IMR-90 (cell line): ENCODE data around the gene TBC1D16. TPM values are rescaled to one million over a fixed set of nuclear protein-coding genes. Genes with fewer than 3 reads are reported as not detected.

Experiments used
- ATAC-seq: fragments of 200-7000 bp; cut with Tn5 transposase; 2 replicates; pipeline ENCODE4 v1.9.1; 2020; ENCODE audit warnings: low read depth, mild to moderate bottlenecking, moderate library complexity
- BruUV-seq: library from RNA; stranded (reverse); fragments of 400-500 nt; replicated peaks from 2 replicates; lab custom pipeline; 2021; lab: Mats Ljungman, UMichigan
- CTCF ChIA-PET: fragments of 300-600 bp; formaldehyde crosslinking; extraction: SDS; loops from one replicate; lab custom pipeline; 2021; ENCODE audit warnings: antibody characterized with exemption; lab: Yijun Ruan, JAX
- POLR2A ChIA-PET: fragments of 300-600 bp; sonication (Branson Sonifier 250); formaldehyde crosslinking; loops from one replicate; lab custom pipeline; 2022; ENCODE audit warnings: antibody characterized with exemption; ENCODE audit not compliant: unreplicated experiment; lab: Charles Lee
- DNase-seq: peaks from one replicate; pipeline ENCODE4 v3.0.0; 2013
- H2AFZ ChIP-seq: replicated peaks from 2 replicates; pipeline ENCODE3; 2013; ENCODE audit warnings: low read length, mild to moderate bottlenecking; ENCODE audit not compliant: poor library complexity
- H2AK5ac ChIP-seq: 2 replicates; pipeline ENCODE4 v1.6.1; 2013; ENCODE audit warnings: low read depth, low read length, inconsistent platforms
- H2AK9ac ChIP-seq: replicated peaks from 2 replicates; pipeline ENCODE3; 2013; ENCODE audit warnings: mild to moderate bottlenecking, low read depth, low read length, moderate library complexity; ENCODE audit not compliant: poor library complexity
- H2BK120ac ChIP-seq: 2 replicates; pipeline ENCODE4 v1.6.1; 2013; ENCODE audit warnings: low read depth, low read length, inconsistent platforms
- H2BK15ac ChIP-seq: 3 replicates; pipeline ENCODE4 v1.6.1; 2013; ENCODE audit warnings: low read depth, low read length, inconsistent platforms
- H2BK20ac ChIP-seq: 2 replicates; pipeline ENCODE4 v1.6.1; 2013; ENCODE audit warnings: low read depth, mild to moderate bottlenecking, inconsistent platforms, low read length, moderate library complexity
- H2BK5ac ChIP-seq: 2 replicates; pipeline ENCODE4 v1.6.1; 2013; ENCODE audit warnings: mild to moderate bottlenecking, low read depth, low read length, inconsistent platforms; ENCODE audit not compliant: poor library complexity, severe bottlenecking
- H3K14ac ChIP-seq: replicated peaks from 2 replicates; pipeline ENCODE4 v1.6.1; 2013; ENCODE audit warnings: low read depth, low read length, inconsistent platforms
- H3K18ac ChIP-seq: 2 replicates; pipeline ENCODE4 v1.6.1; 2013; ENCODE audit warnings: low read depth, low read length, control low read depth
- H3K23ac ChIP-seq: 2 replicates; pipeline ENCODE4 v1.6.1; 2013; ENCODE audit warnings: low read depth, low read length, inconsistent platforms
- H3K27ac ChIP-seq: 2 replicates; pipeline ENCODE4 v1.5.1; 2013; ENCODE audit warnings: mild to moderate bottlenecking, control low read depth, low read length; ENCODE audit not compliant: insufficient read depth
- H3K27me3 ChIP-seq: 2 replicates; pipeline ENCODE4 v1.6.1; 2013; ENCODE audit warnings: low read length; ENCODE audit not compliant: control insufficient read depth, insufficient read depth
- H3K36me3 ChIP-seq: 2 replicates; pipeline ENCODE4 v1.6.1; 2013; ENCODE audit warnings: low read length, mixed read lengths; ENCODE audit not compliant: control insufficient read depth, insufficient read depth
- H3K4ac ChIP-seq: 2 replicates; pipeline ENCODE4 v1.6.1; 2013; ENCODE audit warnings: low read depth, low read length, inconsistent platforms
- H3K4me1 ChIP-seq: 2 replicates; pipeline ENCODE4 v1.6.1; 2013; ENCODE audit warnings: low read length, mixed read lengths; ENCODE audit not compliant: control insufficient read depth, insufficient read depth
- H3K4me2 ChIP-seq: 2 replicates; pipeline ENCODE4 v1.6.1; 2013; ENCODE audit warnings: low read depth, mild to moderate bottlenecking, control low read depth, low read length, moderate library complexity
- H3K4me3 ChIP-seq: 2 replicates; pipeline ENCODE4 v1.5.1; 2013; ENCODE audit warnings: low read depth, mild to moderate bottlenecking, control low read depth, low read length, moderate library complexity; ENCODE audit not compliant: insufficient read depth
- H3K56ac ChIP-seq: 2 replicates; pipeline ENCODE4 v1.6.1; 2013; ENCODE audit warnings: low read length, inconsistent platforms; ENCODE audit not compliant: insufficient read depth; ENCODE audit errors: extremely low read depth
- H3K79me1 ChIP-seq, 2 experiments: 2 replicates each; pipeline ENCODE4 v1.6.1; 2013; ENCODE audit warnings: low read length in 2 of 2, inconsistent platforms in 1 of 2, low read depth in 1 of 2
- H3K9ac ChIP-seq: 2 replicates; pipeline ENCODE4 v1.6.1; 2013; ENCODE audit warnings: low read depth, low read length, control low read depth
- H3K9me1 ChIP-seq: 2 replicates; pipeline ENCODE4 v1.6.1; 2013; ENCODE audit warnings: low read length, inconsistent platforms; ENCODE audit not compliant: insufficient read depth
- H3K9me3 ChIP-seq: 2 replicates; pipeline ENCODE4 v1.6.1; 2013; ENCODE audit warnings: low read length; ENCODE audit not compliant: control insufficient read depth, insufficient read depth
- H4K20me1 ChIP-seq: 2 replicates; pipeline ENCODE4 v1.6.1; 2013; ENCODE audit warnings: low read length, inconsistent platforms; ENCODE audit not compliant: insufficient read depth
- H4K5ac ChIP-seq: 2 replicates; pipeline ENCODE4 v1.6.1; 2013; ENCODE audit warnings: mild to moderate bottlenecking, low read depth, low read length, control low read depth
- H4K8ac ChIP-seq, 2 experiments: 2 replicates each; pipeline ENCODE4 v1.6.1; 2013; ENCODE audit warnings: low read depth in 2 of 2, low read length in 2 of 2, control low read depth in 1 of 2, inconsistent platforms in 1 of 2
- H4K91ac ChIP-seq: 2 replicates; pipeline ENCODE4 v1.6.1; 2013; ENCODE audit warnings: low read depth, low read length, inconsistent platforms; ENCODE audit not compliant: insufficient read depth
- BHLHE40 ChIP-seq: fragments of 150-350 bp; IDR thresholded peaks from 2 replicates; pipeline ENCODE4 v1.6.1; 2016; ENCODE audit warnings: mild to moderate bottlenecking, low read depth, low read length
- CEBPB ChIP-seq: IDR thresholded peaks from 2 replicates; pipeline ENCODE4 v1.6.1; 2012; ENCODE audit warnings: low read depth, low read length, improper control_type of control experiment
- CHD1 ChIP-seq: IDR thresholded peaks from 2 replicates; pipeline ENCODE4 v1.6.1; 2012; ENCODE audit warnings: low read depth, low read length, improper control_type of control experiment
- CTCF ChIP-seq: conservative IDR thresholded peaks from 2 replicates; pipeline ENCODE4 v1.5.1; 2012; ENCODE audit warnings: mild to moderate bottlenecking, low read depth, low read length, improper control_type of control experiment
- ELK1 ChIP-seq: fragments of 150-350 bp; IDR thresholded peaks from 2 replicates; pipeline ENCODE4 v1.6.1; 2016; ENCODE audit warnings: low read depth, mild to moderate bottlenecking, low read length, moderate library complexity, borderline replicate concordance
- FOS ChIP-seq: fragments of 150-350 bp; IDR thresholded peaks from 2 replicates; pipeline ENCODE4 v1.6.1; 2016; ENCODE audit warnings: low read depth, low read length
- MAFK ChIP-seq: IDR thresholded peaks from 2 replicates; pipeline ENCODE4 v1.6.1; 2012; ENCODE audit warnings: low read depth, low read length, improper control_type of control experiment
- MAZ ChIP-seq: IDR thresholded peaks from 2 replicates; pipeline ENCODE4 v1.6.1; 2012; ENCODE audit warnings: low read depth, mild to moderate bottlenecking, low read length, improper control_type of control experiment, moderate library complexity, borderline replicate concordance
- MXI1 ChIP-seq: IDR thresholded peaks from 2 replicates; pipeline ENCODE4 v1.6.1; 2012; ENCODE audit warnings: low read depth, mild to moderate bottlenecking, low read length, moderate library complexity, borderline replicate concordance
- NFE2L2 ChIP-seq: fragments of 150-350 bp; IDR thresholded peaks from 2 replicates; pipeline ENCODE4 v1.6.1; 2016; ENCODE audit warnings: low read depth, mild to moderate bottlenecking, low read length
- POLR2A ChIP-seq: IDR thresholded peaks from 2 replicates; pipeline ENCODE4 v1.6.1; 2012; ENCODE audit warnings: mild to moderate bottlenecking, low read depth, low read length
- RAD21 ChIP-seq: IDR thresholded peaks from 2 replicates; pipeline ENCODE4 v1.6.1; 2012; ENCODE audit warnings: low read length, improper control_type of control experiment
- RCOR1 ChIP-seq: IDR thresholded peaks from 2 replicates; pipeline ENCODE4 v1.6.1; 2012; ENCODE audit warnings: mild to moderate bottlenecking, low read length, improper control_type of control experiment; ENCODE audit not compliant: insufficient replicate concordance
- SMC3 ChIP-seq: fragments of 150-350 bp; IDR thresholded peaks from 2 replicates; pipeline ENCODE4 v1.6.1; 2016; ENCODE audit warnings: low read depth, mild to moderate bottlenecking, antibody characterized with exemption, low read length, moderate library complexity
- USF2 ChIP-seq: fragments of 150-350 bp; IDR thresholded peaks from 2 replicates; pipeline ENCODE4 v1.6.1; 2017; ENCODE audit warnings: mild to moderate bottlenecking, antibody characterized with exemption, low read length, low read depth
- WGBS, 2 experiments: methylation state at CpG; one replicate each; pipeline versions ENCODE4 v1.1.5 to v1.1.7; 2013; ENCODE audit warnings: missing lambda C conversion rate in 2 of 2; ENCODE audit not compliant: insufficient read length in 1 of 2; ENCODE audit errors: extremely low coverage in 2 of 2; 5-methylcytosine and 5-hydroxymethylcytosine counted together
- dilution Hi-C: fragments of 300-500 bp; cut with HindIII; formaldehyde crosslinking; loops from one replicate; pipeline ENCODE4 v1.14.3; 2018; ENCODE audit warnings: low sequenced_read_pairs; ENCODE audit not compliant: unreplicated experiment
- in situ Hi-C: fragments of 300-500 bp; cut with MboI; formaldehyde crosslinking; loops from 3 replicates; pipeline ENCODE4 v1.14.3; 2019; ENCODE audit warnings: low sequenced_read_pairs, inconsistent platforms, mixed read lengths
- intact Hi-C: fragments of 100-400 bp; cut with micrococcal nuclease; formaldehyde crosslinking; loops from 2 replicates; pipeline ENCODE4 v1.10.0; 2022
- polyA plus RNA-seq, 3 experiments: library from polyadenylated mRNA; depleted of rRNA; stranded (reverse); fragments of >200 nt; gene quantifications; 2 replicates each; pipeline ENCODE4 v1.2.3, GENCODE V29; 2012; ENCODE audit warnings: low replicate concordance in 1 of 3
- total RNA-seq: library from RNA; depleted of rRNA; stranded (reverse); fragments of >200 nt; gene quantifications from 2 replicates; pipeline ENCODE4 v1.2.3, GENCODE V29; 2012

Gene TBC1D16
- total and polyA plus RNA-seq, 2 of the 4 experiments (the other 2 are of a cell fraction) = 10.1 to 16.7 TPM

GRCh38 chr17:80032614-80033171, 3.0 kb downstream of the TBC1D16 start:
- BruUV-seq = no TSS peak
- Histone ChIP-seq H3K4me1 (peaks cover 16% of the 10 kb centered on the region), H3K4ac (no peak overlapping the region), H3K18ac (no peak overlapping the region), H3K9me3 (no peaks in the 10 kb centered on the region), H3K79me1 (peaks cover 63 to 78% of the 10 kb centered on the region in 2 experiments), H2AK9ac (no peak overlapping the region), H3K9me1 (peaks cover 30% of the 10 kb centered on the region), H2BK120ac (no peak overlapping the region), H3K9ac (no peak overlapping the region), H2BK15ac (no peak overlapping the region), H3K4me2 (no peak overlapping the region), H2BK20ac (no peak overlapping the region), H3K27me3 (no peaks in the 10 kb centered on the region), H3K14ac (no peak overlapping the region), H3K36me3 (no peaks in the 10 kb centered on the region), H4K91ac (no peak overlapping the region), H4K20me1 (peaks cover 62% of the 10 kb centered on the region), H2BK5ac (no peak overlapping the region), H2AFZ (no peak overlapping the region), H3K27ac (no peak overlapping the region), H3K23ac (no peak overlapping the region), H4K5ac (no peak overlapping the region), H3K4me3 (no peak overlapping the region), H4K8ac (no peak overlapping the region), H2AK5ac (no peak overlapping the region), H3K56ac (no peak overlapping the region)
- ChIA-PET CTCF (no interaction called here), POLR2A (no interaction called here)
- dilution Hi-C loops = no loop called here
- WGBS, 2 experiments = 100% methylated on average over 1 of the region's 9 CpGs; no CpG with 5 or more reads in 1 of the 2 experiments
- ATAC-seq = no peak
- in situ Hi-C loops = no loop called here
- no peak for TF ChIP-seq RAD21
- no peak for TF ChIP-seq POLR2A
- no peak for TF ChIP-seq FOS
- TF ChIP-seq MAZ = no peak
- no peak for TF ChIP-seq RCOR1
- TF ChIP-seq BHLHE40 = no peak
- no peak for TF ChIP-seq USF2
- no peak for TF ChIP-seq CHD1
- no peak for TF ChIP-seq ELK1
- no peak for TF ChIP-seq NFE2L2
- no peak for TF ChIP-seq MXI1
- TF ChIP-seq MAFK = no peak
- TF ChIP-seq CTCF = no peak
- TF ChIP-seq SMC3 = no peak
- TF ChIP-seq CEBPB = no peak
- intact Hi-C loops = no loop called here
- DNase-seq = no peak
